GM18502 (cell line): ENCODE measurements around the gene MAK.
"Not testable (repeated sequence)": the region's sequence is repeated elsewhere in the genome, so short reads cannot be mapped to it uniquely, and the experiment has no call there.

ENCODE experiments used
- ATAC-seq: cut with Tn5 transposase; IDR thresholded peaks from one replicate; pipeline ENCODE4 v1.9.1; 2021; ENCODE audit warnings: mild to moderate bottlenecking; ENCODE audit not compliant: unreplicated experiment, poor library complexity

MAK gene

GRCh38 chr6:10837995-10838793 lies at the start of gene MAK:
Gene MAK (minus strand): TSS chr6:10838539. CDS start chr6:10830648, 7,891 bp downstream.
- peak; percentile 84 for ATAC-seq

GRCh38 chr6:10886691-10887502 lies 48.6 kb upstream of the MAK start, which contains the start of gene SYCP2L:
Gene SYCP2L (plus strand): TSS chr6:10887052. CDS start chr6:10887127, 75 bp downstream.
- ATAC-seq = no peak

GRCh38 chr6:10886365-10886690 lies 48.0 kb upstream of the MAK start:
- not testable (repeated sequence) for ATAC-seq

GRCh38 chr6:10884245-10884972 lies 46.1 kb upstream of the MAK start:
- no peak for ATAC-seq

- ATAC-seq = no peak
Observed at GRCh38 chr6:10883312-10884244, 45.2 kb upstream of the MAK start.

- no peak for ATAC-seq
Observed at GRCh38 chr6:10882657-10883171, 44.4 kb upstream of the MAK start.

- ATAC-seq = not testable (repeated sequence)
Observed at GRCh38 chr6:10882253-10882630, 43.9 kb upstream of the MAK start.

GRCh38 chr6:10880366-10880765 lies 42.0 kb upstream of the MAK start:
- ATAC-seq = no peak

- ATAC-seq = no peak
Observed at GRCh38 chr6:10877871-10878270, 39.5 kb upstream of the MAK start.

- ATAC-seq = no peak
Observed at GRCh38 chr6:10877012-10877411, 38.7 kb upstream of the MAK start.

GRCh38 chr6:10875026-10875425 lies 36.7 kb upstream of the MAK start:
- no peak for ATAC-seq

- no peak for ATAC-seq
Observed at GRCh38 chr6:10874207-10874606, 35.9 kb upstream of the MAK start.

- ATAC-seq = no peak
Observed at GRCh38 chr6:10873374-10873773, 35.0 kb upstream of the MAK start.

- ATAC-seq = no peak
Observed at GRCh38 chr6:10867952-10868351, 29.6 kb upstream of the MAK start.

GRCh38 chr6:10866709-10867108 lies 28.4 kb upstream of the MAK start:
- not testable (repeated sequence) for ATAC-seq

- ATAC-seq = not testable (repeated sequence)
Observed at GRCh38 chr6:10863031-10863430, 24.7 kb upstream of the MAK start.

GRCh38 chr6:10862361-10862760 lies 24.0 kb upstream of the MAK start:
- ATAC-seq = no peak

GRCh38 chr6:10861086-10861485 lies 22.7 kb upstream of the MAK start:
- no peak for ATAC-seq

GRCh38 chr6:10857259-10857658 lies 18.9 kb upstream of the MAK start:
- ATAC-seq = no peak
